ENCODE results near the gene FMO2.

The FMO2 gene

DNA sequence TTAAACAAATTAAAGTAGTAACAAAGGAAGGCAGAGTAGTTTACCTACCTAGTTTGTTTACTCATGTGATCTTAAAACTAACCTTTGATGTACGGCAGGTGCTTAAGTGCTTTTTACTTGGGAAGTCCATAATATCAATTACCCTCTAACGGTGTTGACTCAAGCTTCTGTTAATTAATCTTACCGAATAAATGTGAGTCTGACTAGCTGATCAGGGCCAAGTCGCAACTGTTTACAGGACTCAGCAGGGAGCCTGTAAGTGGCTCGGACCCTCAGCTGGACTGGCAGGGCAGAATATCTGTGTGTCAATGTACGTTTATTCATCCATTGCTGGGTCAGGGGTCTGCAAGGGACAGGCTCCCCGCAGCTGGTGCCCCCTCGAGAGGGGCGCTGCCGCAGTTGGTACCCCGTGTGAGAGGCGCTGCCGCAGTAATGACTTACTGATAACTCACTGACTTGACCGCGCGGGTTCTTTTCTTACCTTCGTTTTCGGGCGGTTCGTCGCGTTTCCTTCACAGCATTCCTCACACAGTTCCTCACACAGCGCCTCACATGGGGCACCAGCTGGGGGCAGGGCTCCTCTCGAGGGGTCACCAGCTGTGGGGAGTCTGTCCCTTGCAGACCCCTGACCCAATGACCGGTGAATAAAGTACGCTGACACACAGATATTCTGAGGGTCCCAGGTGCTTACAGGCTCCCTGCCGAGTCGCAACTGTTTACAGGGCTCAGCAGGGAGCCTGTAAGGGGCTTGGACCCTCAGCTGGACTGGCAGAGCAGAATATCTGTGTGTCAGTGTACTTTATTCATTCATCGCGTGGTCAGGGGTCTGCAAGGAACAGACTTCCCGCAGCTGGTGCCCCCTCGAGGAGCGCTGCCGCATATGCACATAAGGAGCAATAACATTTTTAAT, 66.2 kb downstream of the FMO2 start:
- DNase-seq (ENCODE audit: low read depth) = peak; percentile 70
- Histone ChIP-seq H3K4me3 (ENCODE audit: low read length) (peak overlapping the region; percentile 84), H3K27me3 (replicated peaks; ENCODE audit: control insufficient read depth, insufficient read depth, low read length) (no peaks in the 10 kb centered on the region), H3K36me3 (ENCODE audit: control insufficient read depth, insufficient read depth, low read length, severe bottlenecking) (no peaks in the 10 kb centered on the region), H3K9ac (ENCODE audit: low read length) (peak overlapping the region; percentile 68), H3K4me1 (ENCODE audit: control insufficient read depth, insufficient read depth, low read length) (peaks cover 2% of the 10 kb centered on the region), H3K9me3 (ENCODE audit: control insufficient read depth, low read length) (no peaks in the 10 kb centered on the region)

- peak overlapping the region; percentile 84 for H3K4me3 ChIP-seq (ENCODE audit: low read length)
- no peaks in the 10 kb centered on the region for H3K9me3 ChIP-seq (ENCODE audit: control insufficient read depth, low read length)
- H3K36me3 ChIP-seq (ENCODE audit: control insufficient read depth, insufficient read depth, low read length, severe bottlenecking) = no peaks in the 10 kb centered on the region
- no peaks in the 10 kb centered on the region for H3K27me3 ChIP-seq (replicated peaks; ENCODE audit: control insufficient read depth, insufficient read depth, low read length)
- no peak for DNase-seq (ENCODE audit: low read depth)
- peaks cover 7% of the 10 kb centered on the region for H3K4me1 ChIP-seq (ENCODE audit: control insufficient read depth, insufficient read depth, low read length)
- peak overlapping the region; percentile 68 for H3K9ac ChIP-seq (ENCODE audit: low read length)
Observed at GRCh38 chr1:171251952-171252300, 66.8 kb downstream of the FMO2 start.

DNA sequence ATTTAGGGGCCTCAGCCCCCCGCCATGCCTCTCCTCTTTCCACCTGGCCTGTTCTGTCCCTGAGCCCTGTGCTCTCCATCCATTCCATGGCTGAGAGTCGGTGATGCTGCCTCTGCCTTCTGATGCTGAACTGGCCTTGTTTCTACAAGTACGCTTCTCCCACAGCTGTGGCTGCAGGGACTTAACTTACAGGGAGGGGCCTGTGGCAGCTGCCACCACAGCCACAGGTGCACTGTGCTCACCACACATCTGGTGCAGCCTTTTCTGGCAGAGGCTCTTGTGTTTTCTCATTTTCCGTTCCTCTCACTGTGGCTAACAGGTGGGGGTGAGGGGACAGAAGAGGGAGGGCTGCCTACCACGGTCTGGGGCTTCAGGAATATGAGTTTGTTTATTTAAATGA, 67.4 kb downstream of the FMO2 start:
- no peaks in the 10 kb centered on the region for H3K27me3 ChIP-seq (replicated peaks; ENCODE audit: control insufficient read depth, insufficient read depth, low read length)
- DNase-seq (ENCODE audit: low read depth) = no peak
- H3K36me3 ChIP-seq (ENCODE audit: control insufficient read depth, insufficient read depth, low read length, severe bottlenecking) = no peaks in the 10 kb centered on the region
- H3K9ac ChIP-seq (ENCODE audit: low read length) = no peak overlapping the region
- H3K4me1 ChIP-seq (ENCODE audit: control insufficient read depth, insufficient read depth, low read length) = peaks cover 12% of the 10 kb centered on the region
- no peaks in the 10 kb centered on the region for H3K9me3 ChIP-seq (ENCODE audit: control insufficient read depth, low read length)
- H3K4me3 ChIP-seq (ENCODE audit: low read length) = no peak overlapping the region

GRCh38 chr1:171254859-171255258, 69.8 kb downstream of the FMO2 start:
- Histone ChIP-seq H3K27me3 (replicated peaks; ENCODE audit: control insufficient read depth, insufficient read depth, low read length) (no peaks in the 10 kb centered on the region), H3K9ac (ENCODE audit: low read length) (no peak overlapping the region), H3K9me3 (ENCODE audit: control insufficient read depth, low read length) (no peaks in the 10 kb centered on the region), H3K4me3 (ENCODE audit: low read length) (no peak overlapping the region), H3K36me3 (ENCODE audit: control insufficient read depth, insufficient read depth, low read length, severe bottlenecking) (no peaks in the 10 kb centered on the region), H3K4me1 (ENCODE audit: control insufficient read depth, insufficient read depth, low read length) (peaks cover 31% of the 10 kb centered on the region)
- DNase-seq (ENCODE audit: low read depth) = peak; percentile 41

DNA sequence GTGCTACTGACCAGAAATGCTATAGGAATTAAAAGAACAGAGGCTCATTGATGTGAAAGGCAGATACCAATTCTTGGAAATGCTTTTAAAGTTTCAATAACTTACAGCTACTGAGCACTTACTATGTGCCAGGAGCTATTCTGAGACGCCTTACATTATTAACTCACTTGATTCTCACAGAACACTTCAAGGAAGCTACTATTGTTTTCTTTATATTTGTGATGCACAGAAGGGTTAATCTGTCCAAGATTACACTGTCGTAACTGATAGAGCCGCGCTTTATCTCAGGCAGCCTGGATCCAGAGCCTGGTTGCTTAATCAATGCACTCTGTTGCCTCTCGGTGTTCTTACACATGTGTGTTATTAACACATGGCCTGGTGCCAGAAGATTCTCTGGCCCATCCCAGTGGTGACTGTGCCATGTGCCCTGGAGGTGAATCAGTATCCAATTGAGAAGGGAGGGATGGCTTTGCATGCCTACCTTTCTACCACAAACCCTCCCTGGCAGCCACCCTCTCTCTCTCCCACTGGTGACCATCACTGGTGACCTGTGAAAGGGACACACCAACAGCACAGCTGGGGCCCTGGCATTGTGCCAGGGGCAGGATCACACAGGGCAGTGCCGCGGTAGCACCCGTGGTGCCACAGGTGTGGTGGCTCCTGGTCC, 72.0 kb downstream of the FMO2 start:
- DNase-seq (ENCODE audit: low read depth) = peak; percentile 47
- no peaks in the 10 kb centered on the region for H3K9me3 ChIP-seq (ENCODE audit: control insufficient read depth, low read length)
- no peaks in the 10 kb centered on the region for H3K27me3 ChIP-seq (replicated peaks; ENCODE audit: control insufficient read depth, insufficient read depth, low read length)
- H3K4me1 ChIP-seq (ENCODE audit: control insufficient read depth, insufficient read depth, low read length) = peaks cover 29% of the 10 kb centered on the region
- no peak overlapping the region for H3K9ac ChIP-seq (ENCODE audit: low read length)
- no peak overlapping the region for H3K4me3 ChIP-seq (ENCODE audit: low read length)
- H3K36me3 ChIP-seq (ENCODE audit: control insufficient read depth, insufficient read depth, low read length, severe bottlenecking) = no peaks in the 10 kb centered on the region

DNA sequence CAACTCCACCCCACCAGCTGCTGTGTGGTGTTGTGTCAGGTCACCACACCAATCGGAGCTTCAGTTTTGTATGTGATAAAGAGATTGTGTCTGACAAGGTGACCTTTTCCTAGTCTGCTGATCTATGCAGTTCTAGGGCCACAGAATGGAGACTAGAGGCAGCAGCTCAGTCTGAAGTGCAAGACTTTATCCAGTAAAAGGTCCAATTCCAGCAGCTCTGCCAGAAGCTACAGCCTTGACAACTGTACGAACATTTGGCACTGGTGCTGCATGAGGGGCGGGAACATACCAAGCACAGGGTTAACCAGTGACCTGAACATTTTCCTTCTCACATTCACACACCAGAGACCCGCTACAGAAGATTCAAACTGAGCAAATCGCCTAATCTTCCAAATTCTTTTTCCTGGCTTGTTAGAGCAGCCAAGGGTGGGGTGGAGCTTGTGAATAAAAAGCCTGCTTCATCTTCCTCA, 72.5 kb downstream of the FMO2 start:
- Histone ChIP-seq H3K36me3 (ENCODE audit: control insufficient read depth, insufficient read depth, low read length, severe bottlenecking) (no peaks in the 10 kb centered on the region), H3K9ac (ENCODE audit: low read length) (no peak overlapping the region), H3K27me3 (replicated peaks; ENCODE audit: control insufficient read depth, insufficient read depth, low read length) (no peaks in the 10 kb centered on the region), H3K9me3 (ENCODE audit: control insufficient read depth, low read length) (no peaks in the 10 kb centered on the region), H3K4me3 (ENCODE audit: low read length) (no peak overlapping the region), H3K4me1 (ENCODE audit: control insufficient read depth, insufficient read depth, low read length) (peaks cover 29% of the 10 kb centered on the region)
- DNase-seq (ENCODE audit: low read depth) = no peak

- no peaks in the 10 kb centered on the region for H3K27me3 ChIP-seq (replicated peaks; ENCODE audit: control insufficient read depth, insufficient read depth, low read length)
- peaks cover 29% of the 10 kb centered on the region for H3K4me1 ChIP-seq (ENCODE audit: control insufficient read depth, insufficient read depth, low read length)
- peak overlapping the region; percentile 21 for H3K9ac ChIP-seq (ENCODE audit: low read length)
- no peak overlapping the region for H3K4me3 ChIP-seq (ENCODE audit: low read length)
- H3K9me3 ChIP-seq (ENCODE audit: control insufficient read depth, low read length) = no peaks in the 10 kb centered on the region
- DNase-seq (ENCODE audit: low read depth) = no peak
- H3K36me3 ChIP-seq (ENCODE audit: control insufficient read depth, insufficient read depth, low read length, severe bottlenecking) = no peaks in the 10 kb centered on the region
Observed at GRCh38 chr1:171258429-171258828, 73.3 kb downstream of the FMO2 start.

DNA sequence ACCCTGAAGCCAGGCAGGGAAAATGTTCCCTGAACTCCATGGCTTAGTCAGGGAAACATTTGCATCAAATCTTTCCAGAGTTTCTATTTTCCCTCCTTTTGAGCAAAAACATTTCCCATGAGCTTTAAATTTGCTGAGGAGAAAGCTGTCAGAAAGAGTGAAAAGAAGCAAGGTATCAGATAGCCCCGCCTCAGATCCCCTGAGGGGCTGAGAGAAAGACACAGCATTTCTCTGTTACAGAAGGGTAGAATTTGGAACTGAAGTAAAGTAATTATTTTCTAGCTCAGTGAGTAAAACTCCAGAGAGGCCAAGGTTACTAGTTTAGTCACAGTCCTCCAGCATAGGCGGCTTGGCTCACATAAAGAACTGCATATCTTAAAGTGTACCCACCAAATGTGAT, 73.8 kb downstream of the FMO2 start:
- Histone ChIP-seq H3K4me1 (ENCODE audit: control insufficient read depth, insufficient read depth, low read length) (peaks cover 33% of the 10 kb centered on the region), H3K36me3 (ENCODE audit: control insufficient read depth, insufficient read depth, low read length, severe bottlenecking) (no peaks in the 10 kb centered on the region), H3K4me3 (ENCODE audit: low read length) (no peak overlapping the region), H3K27me3 (replicated peaks; ENCODE audit: control insufficient read depth, insufficient read depth, low read length) (no peaks in the 10 kb centered on the region), H3K9ac (ENCODE audit: low read length) (peak overlapping the region; percentile 21), H3K9me3 (ENCODE audit: control insufficient read depth, low read length) (no peaks in the 10 kb centered on the region)
- no peak for DNase-seq (ENCODE audit: low read depth)

Data from adipocyte (in vitro differentiated cells).